Mucosa of stomach (tissue), 1 donor: ENCODE data around the gene SPON1.
"Not testable (repeated sequence)": the region's sequence is repeated elsewhere in the genome, so short reads cannot be mapped to it uniquely, and the experiment has no call there.

Experiments used
- H3K27me3 ChIP-seq: one replicate; pipeline ENCODE4 v1.7.0; 2013; ENCODE audit warnings: mild to moderate bottlenecking, low read length; ENCODE audit not compliant: control insufficient read depth, insufficient read depth
- H3K36me3 ChIP-seq: one replicate; pipeline ENCODE4 v1.7.0; 2013; ENCODE audit warnings: low read length; ENCODE audit not compliant: control insufficient read depth, insufficient read depth
- H3K4me1 ChIP-seq: one replicate; pipeline ENCODE4 v1.7.0; 2013; ENCODE audit warnings: mild to moderate bottlenecking, low read length; ENCODE audit not compliant: control insufficient read depth, insufficient read depth
- H3K4me3 ChIP-seq: one replicate; pipeline ENCODE4 v1.7.0; 2013; ENCODE audit warnings: low read length
- H3K9ac ChIP-seq: one replicate; pipeline ENCODE4 v1.7.0; 2013; ENCODE audit warnings: mild to moderate bottlenecking, low read length, moderate library complexity
- H3K9me3 ChIP-seq: one replicate; pipeline ENCODE4 v1.7.0; 2013; ENCODE audit warnings: mild to moderate bottlenecking, low read length, moderate library complexity; ENCODE audit not compliant: control insufficient read depth
- donor health status: Pancreatic carcinoma.

The SPON1 gene

DNA sequence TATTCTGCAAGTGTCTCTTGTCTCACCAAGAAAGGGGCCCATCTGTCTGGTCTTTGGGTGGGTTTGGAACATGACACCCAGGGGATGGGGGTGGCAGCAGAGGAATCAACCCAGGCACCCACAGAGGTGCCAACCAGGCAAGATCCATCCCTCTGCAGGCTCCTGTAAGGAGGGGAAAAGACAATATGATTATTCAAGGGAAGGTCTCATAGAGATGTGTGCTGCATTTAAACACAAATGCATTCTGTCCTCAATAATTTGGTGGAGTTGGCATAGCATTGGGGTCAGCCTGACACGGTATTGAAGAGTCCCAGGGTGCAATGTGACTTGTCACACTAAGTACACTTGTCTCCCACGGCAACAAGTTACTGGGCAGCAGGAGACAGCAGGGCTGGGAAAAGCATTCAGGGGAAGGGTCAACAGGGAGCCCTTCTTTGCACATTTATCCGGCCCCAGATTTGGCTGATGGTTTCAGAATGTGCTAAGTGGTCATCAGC is 33.1 kb upstream of the SPON1 start:
- H3K4me1 ChIP-seq: no peaks in the 10 kb centered on the region
- H3K9ac ChIP-seq: no peak overlapping the region
- H3K27me3 ChIP-seq: no peaks in the 10 kb centered on the region
- no peaks in the 10 kb centered on the region for H3K9me3 ChIP-seq
- no peak overlapping the region for H3K4me3 ChIP-seq
- H3K36me3 ChIP-seq: no peaks in the 10 kb centered on the region

DNA sequence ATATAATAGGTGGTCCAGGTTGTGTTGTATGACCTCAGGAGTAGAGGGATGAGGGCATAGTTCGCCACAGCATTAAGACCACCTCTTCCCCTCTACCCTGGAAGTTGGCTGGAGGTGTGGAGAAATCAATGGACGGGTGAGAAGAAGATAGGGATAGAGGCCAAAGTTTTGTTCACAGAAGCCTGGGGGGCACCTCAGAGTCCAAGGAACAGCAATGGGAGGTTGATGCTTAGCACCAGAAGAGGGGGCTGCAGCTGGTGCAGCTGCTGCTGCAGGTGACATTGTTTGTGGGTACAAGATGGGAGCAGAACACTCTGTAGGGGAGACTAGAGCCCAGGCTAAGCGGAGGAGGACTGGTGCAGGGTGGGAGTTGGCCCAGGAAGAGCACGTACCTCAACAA is 31.2 kb upstream of the SPON1 start:
- Histone ChIP-seq H3K9ac (no peak overlapping the region), H3K27me3 (no peaks in the 10 kb centered on the region), H3K9me3 (no peaks in the 10 kb centered on the region), H3K4me1 (no peaks in the 10 kb centered on the region), H3K36me3 (no peaks in the 10 kb centered on the region), H3K4me3 (no peak overlapping the region)

DNA sequence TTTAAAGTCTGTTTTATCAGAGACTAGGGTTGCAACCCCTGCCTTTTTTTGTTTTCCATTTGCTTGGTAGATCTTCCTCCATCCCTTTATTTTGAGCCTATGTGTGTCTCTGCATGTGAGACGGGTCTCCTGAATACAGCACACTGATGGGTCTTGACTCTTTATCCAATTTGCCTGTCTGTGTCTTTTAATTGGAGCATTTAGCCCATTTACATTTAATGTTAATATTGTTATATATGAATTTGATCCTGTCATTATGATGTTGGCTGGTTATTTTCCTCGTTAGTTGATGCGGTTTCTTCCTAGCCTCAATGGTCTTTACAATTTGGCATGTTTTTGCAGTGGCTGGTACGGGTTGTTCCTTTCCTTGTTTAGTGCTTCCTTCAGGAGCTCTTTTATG is 25.4 kb upstream of the SPON1 start:
- H3K4me1 ChIP-seq, H3K36me3 ChIP-seq, H3K27me3 ChIP-seq, H3K9ac ChIP-seq, H3K4me3 ChIP-seq, H3K9me3 ChIP-seq: not testable (repeated sequence)

DNA sequence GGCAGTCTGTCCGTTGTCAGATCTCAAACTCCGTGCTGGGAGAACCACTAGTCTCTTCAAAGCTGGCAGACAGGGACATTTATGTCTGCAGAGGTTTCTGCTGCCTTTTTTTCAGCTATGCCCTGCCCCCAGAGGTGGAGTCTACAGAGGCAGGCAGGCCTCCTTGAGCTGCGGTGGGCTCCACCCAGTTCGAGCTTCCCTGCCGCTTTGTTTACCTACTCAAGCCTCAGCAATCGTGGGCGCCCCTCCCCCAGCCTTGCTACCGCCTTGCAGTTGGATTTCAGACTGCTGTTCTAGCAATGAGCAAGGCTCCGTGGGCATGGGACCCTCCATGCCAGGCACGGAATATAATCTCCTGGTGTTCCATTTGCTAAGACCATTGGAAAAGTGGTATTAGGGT is 23.7 kb upstream of the SPON1 start:
- H3K9me3 ChIP-seq, H3K27me3 ChIP-seq, H3K36me3 ChIP-seq, H3K9ac ChIP-seq, H3K4me1 ChIP-seq, H3K4me3 ChIP-seq: not testable (repeated sequence)

DNA sequence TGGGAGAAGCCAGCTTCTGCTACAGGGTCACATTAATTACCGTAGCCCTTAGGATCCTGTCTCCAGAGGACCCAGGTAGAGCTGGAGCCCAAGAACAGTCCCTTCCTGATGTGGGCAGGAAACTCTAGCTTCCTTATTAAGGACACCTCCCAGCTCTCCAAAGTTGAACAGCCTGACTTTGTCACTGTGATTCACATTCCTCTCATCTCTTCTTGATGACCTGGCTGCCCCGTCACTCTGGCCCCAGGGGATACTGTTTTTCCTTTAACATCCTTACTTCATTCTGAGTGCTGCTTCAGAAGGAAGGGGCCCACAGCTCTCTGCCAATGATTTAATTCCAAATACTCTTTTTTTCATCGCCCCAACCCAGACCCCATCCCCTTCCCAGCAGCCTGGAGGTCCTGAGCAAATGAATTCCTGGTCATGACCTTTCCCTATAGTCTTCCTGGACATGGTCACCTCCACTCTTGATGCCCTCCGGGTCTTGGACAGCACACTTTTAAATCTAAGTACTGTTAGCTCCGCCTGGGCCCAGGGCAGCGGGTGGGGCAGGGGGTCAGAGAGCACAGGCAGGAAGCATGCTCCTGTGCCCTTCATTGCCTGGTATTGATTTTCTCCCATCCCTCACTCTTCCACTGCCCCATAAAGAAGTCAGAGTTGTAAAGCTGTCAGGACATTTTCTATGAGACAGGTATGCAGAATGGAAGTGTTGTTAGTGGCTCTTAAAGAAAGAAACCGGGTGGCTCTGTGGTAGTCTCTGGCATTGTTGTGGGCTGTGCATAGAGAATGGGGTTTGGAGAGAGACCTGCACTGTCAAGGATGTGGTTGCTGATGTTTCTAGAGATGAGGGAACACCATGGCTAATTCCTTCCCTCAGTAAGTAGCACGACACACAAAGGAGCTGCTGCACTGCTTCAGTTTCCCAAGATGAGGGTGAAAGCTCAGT is 22.3 kb upstream of the SPON1 start:
- no peak overlapping the region for H3K4me3 ChIP-seq
- H3K4me1 ChIP-seq: no peaks in the 10 kb centered on the region
- no peak overlapping the region for H3K9ac ChIP-seq
- H3K27me3 ChIP-seq: no peaks in the 10 kb centered on the region
- no peaks in the 10 kb centered on the region for H3K9me3 ChIP-seq
- no peaks in the 10 kb centered on the region for H3K36me3 ChIP-seq

DNA sequence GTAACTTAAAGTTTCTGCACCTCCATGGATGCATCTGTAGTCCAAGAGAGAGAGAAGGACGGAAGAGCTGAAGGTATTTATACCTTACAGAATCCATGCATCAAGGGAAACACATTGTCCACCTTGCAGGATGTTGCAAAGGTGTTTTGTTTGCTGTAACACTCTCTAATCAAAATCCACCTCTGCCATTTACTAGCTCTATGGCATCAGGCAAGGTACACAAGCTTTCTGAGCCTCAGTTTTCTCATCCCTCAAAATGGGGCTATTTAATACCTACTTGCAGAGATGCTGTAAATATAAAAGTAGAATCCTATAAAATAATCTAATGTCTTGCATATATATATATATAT is 21.6 kb upstream of the SPON1 start:
- Histone ChIP-seq H3K9me3 (no peaks in the 10 kb centered on the region), H3K9ac (no peak overlapping the region), H3K36me3 (no peaks in the 10 kb centered on the region), H3K4me3 (no peak overlapping the region), H3K27me3 (no peaks in the 10 kb centered on the region), H3K4me1 (no peaks in the 10 kb centered on the region)

DNA sequence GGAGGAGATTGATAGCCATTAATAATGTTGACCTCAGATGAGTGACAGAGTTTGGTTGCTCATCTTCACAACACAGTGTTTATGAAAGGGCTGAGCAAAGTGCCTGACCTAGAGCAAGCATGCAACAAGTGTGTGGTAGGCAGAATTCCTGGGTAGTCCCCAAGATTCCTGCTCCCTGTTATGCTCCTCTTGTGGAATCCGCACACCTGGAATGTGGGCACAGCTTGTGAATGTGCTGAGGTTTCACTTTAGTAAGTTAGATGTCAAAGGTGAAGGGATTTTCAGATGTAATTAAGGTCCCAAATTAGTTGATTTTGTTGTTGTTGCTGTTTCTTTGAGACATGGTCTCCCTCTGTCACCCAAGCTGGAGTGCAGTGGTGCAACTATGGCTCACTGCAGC is 20.7 kb upstream of the SPON1 start:
- no peaks in the 10 kb centered on the region for H3K36me3 ChIP-seq
- H3K4me1 ChIP-seq: no peaks in the 10 kb centered on the region
- H3K9me3 ChIP-seq: no peaks in the 10 kb centered on the region
- H3K9ac ChIP-seq: no peak overlapping the region
- no peaks in the 10 kb centered on the region for H3K27me3 ChIP-seq
- H3K4me3 ChIP-seq: no peak overlapping the region

DNA sequence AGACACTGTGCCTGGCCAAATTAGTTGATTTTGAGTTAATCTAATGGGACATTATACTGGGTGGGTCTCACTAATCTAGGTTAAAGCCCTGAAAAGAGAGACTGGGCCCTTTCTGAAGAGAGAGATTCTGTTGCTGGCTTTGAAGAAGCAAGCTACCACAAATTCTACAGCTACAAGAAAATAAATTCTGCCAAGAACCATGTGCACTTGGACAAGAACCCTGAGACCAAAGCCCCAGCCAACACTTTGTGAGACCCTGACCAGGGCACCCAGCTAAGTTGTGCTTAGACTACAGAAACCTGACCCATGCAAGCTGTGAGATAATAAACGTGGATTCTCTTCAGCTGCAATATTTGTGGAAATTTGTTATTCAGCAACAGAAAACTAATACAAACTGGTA is 20.1 kb upstream of the SPON1 start:
- Histone ChIP-seq H3K36me3 (no peaks in the 10 kb centered on the region), H3K4me3 (no peak overlapping the region), H3K4me1 (no peaks in the 10 kb centered on the region), H3K9ac (no peak overlapping the region), H3K27me3 (no peaks in the 10 kb centered on the region), H3K9me3 (no peaks in the 10 kb centered on the region)

DNA sequence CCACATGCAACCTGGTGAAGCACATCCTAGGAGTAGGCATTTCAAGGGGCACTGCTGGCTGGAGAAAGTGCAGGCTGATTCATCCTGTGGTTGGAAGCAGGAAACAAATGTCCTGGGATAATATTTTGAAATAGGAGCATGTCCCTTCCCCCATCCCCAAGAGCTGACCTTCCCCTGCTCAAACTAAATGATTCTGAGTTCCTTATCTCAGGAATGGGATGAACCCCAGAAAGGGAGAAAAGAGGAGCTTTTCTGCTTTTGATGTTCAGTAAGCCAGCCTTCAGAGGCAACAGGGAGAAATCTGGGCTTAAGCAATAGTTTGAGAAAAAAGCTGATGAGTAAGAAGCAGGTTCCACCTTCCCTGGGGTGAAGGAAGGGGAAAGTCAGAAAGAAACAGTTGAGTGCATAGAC is 19.5 kb upstream of the SPON1 start:
- no peaks in the 10 kb centered on the region for H3K27me3 ChIP-seq

DNA sequence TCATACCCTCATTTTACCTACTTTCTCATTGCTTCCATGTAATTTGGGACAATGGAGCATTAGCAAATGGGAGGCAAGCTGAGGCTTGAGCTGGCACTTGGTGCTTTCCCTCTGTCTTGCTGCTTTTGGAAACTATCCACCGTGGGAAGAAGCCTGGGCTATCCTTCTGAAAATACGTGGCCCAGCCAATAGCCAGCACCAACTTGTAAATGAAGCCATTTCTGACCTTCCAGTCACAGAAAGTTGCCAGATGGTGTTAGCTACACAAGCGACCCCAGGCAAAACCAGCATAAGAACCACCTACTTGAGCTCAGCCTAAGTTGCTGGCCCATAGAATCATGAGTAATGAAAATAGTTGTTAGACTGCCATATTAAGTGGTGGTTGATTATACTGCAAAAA is 18.5 kb upstream of the SPON1 start:
- Histone ChIP-seq H3K4me1 (no peaks in the 10 kb centered on the region), H3K27me3 (no peaks in the 10 kb centered on the region), H3K9me3 (no peaks in the 10 kb centered on the region), H3K36me3 (no peaks in the 10 kb centered on the region), H3K4me3 (no peak overlapping the region), H3K9ac (no peak overlapping the region)

More for the DNA sequence above, 19.5 kb upstream of the SPON1 start:
- Histone ChIP-seq H3K9ac (no peak overlapping the region), H3K4me1 (no peaks in the 10 kb centered on the region), H3K9me3 (no peaks in the 10 kb centered on the region), H3K4me3 (no peak overlapping the region), H3K36me3 (no peaks in the 10 kb centered on the region)

DNA sequence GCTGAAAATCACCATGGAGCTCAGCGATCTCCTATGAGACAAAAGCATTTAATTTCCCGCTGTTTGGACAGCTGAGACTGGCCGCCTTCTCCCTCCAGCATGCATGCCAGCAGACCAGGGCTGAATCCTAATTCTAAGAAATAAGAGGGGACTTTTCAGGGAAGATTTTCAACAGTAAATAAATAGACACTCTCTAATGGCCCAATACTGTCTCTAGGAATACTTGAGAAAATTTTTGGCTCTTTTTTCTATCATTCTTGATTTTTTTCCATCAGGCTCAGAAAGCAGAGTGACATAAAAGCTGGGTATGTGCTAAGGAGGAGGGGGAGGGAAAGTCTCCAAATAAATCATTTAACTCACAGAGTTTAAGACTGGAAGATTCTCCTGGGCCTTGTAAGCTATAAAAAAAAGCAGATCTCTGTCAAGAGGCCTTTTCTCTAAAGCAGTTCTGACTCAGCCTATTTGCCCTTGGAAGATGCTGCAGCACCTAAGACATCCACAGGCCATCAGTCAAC is 17.6 kb upstream of the SPON1 start:
- Histone ChIP-seq H3K9me3 (no peaks in the 10 kb centered on the region), H3K36me3 (no peaks in the 10 kb centered on the region), H3K9ac (no peak overlapping the region), H3K27me3 (no peaks in the 10 kb centered on the region), H3K4me1 (no peaks in the 10 kb centered on the region), H3K4me3 (no peak overlapping the region)

DNA sequence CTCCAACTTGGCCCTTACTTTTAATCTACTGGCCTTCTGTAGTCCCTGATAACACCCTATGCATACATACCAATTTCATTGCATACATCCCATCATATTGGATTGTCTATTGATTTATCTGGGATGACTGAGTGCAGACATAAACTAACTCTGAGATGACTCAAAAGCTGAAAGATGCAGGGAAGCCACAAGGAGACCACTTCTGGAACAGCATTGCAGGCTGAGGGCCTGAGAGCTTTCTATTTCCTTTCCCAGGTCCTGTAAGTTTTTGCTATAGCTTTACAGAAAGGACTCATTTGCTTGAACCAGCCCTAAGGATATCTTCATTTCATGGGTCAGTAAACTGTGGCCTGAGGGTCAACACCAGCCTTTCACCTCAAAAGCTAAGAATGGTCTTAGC is 15.1 kb upstream of the SPON1 start:
- H3K27me3 ChIP-seq: no peaks in the 10 kb centered on the region
- no peak overlapping the region for H3K4me3 ChIP-seq
- no peaks in the 10 kb centered on the region for H3K9me3 ChIP-seq
- no peaks in the 10 kb centered on the region for H3K4me1 ChIP-seq
- H3K36me3 ChIP-seq: no peaks in the 10 kb centered on the region
- no peak overlapping the region for H3K9ac ChIP-seq
